ELF-1 (cell line): ENCODE data around the gene PHOX2B.
"Not testable (repeated sequence)": the region's sequence is repeated elsewhere in the genome, so short reads cannot be mapped to it uniquely, and the experiment has no call there.

ENCODE experiments used
- DNase-seq: peaks from one replicate; pipeline ENCODE4 v3.0.0-alpha.2; 2016; ENCODE audit warnings: low read depth, low spot score

Gene PHOX2B

DNA sequence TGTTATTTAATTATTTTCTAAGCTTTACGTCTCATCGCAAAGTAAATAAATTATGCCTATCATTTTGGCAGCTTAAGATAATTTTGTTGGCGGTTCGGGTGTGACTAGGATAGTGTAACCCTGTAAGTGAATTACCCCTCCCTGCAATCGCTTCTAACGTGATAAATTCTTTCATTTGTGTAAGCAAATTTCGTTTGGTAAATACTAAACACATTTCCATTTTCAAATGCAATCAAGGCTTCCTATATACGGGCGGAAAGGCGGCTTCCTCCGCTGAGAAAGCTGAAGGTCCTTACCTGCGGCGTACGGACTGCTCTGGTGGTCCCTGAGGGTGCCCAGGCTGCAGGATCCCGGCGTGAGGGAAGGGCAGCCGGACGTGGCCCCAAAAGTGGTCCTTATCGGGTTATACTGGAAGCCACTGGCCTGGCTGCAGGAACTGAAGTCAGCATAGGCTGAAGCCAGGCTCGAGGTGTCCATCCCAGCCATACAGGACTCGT is 403 bp downstream of the PHOX2B start:
- no peak for DNase-seq

- DNase-seq: peak; percentile 64
These were observed 1.1 kb downstream of the PHOX2B start for GRCh38 chr4:41747230-41748055.

- no peak for DNase-seq
These were observed 1.9 kb downstream of the PHOX2B start for GRCh38 chr4:41746440-41747229.

GRCh38 chr4:41746025-41746439 is 2.5 kb downstream of the PHOX2B start:
- DNase-seq: peak; percentile 40

DNA sequence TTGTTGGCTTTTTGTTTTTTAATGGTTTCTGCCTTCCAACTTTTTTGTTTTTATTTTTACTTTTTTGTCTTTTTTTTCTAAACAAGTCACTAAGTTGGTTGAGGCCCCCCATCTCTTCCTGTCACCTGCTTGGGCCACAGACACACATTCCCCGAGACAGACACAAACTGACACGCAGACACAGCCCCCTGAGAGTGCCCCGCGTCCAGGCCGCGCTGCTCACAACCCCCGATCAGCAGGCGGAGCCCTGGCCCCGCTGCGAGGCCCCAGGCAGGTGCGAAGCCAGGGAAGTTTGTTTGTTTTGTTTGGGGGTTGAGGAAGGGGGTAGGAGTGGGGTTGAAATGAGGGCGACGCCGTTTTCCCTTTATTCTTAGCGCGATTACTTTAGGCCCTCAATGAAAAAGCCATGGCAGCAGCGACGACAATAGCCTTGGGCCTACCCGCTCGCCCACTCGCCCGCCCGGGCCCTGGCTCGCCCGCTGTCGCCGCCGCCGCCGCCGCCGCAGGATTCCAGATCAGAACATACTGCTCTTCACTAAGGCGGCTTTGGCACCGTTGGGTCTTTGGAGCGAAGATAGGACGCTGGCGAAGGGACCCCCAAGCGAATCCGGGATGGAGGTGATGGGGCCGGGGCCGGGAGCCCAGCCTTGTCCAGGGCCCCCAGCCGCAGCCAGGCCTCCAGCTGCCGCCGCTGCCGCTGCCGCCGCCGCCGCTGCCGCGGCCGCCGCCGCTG is 3.1 kb downstream of the PHOX2B start:
- peak; percentile 66 for DNase-seq

- peak; percentile 23 for DNase-seq
These were observed 3.8 kb downstream of the PHOX2B start for GRCh38 chr4:41744572-41745291.

GRCh38 chr4:41741354-41741753 is 7.2 kb downstream of the PHOX2B start:
- no peak for DNase-seq

GRCh38 chr4:41737491-41737890 is 11.0 kb downstream of the PHOX2B start:
- not testable (repeated sequence) for DNase-seq

DNA sequence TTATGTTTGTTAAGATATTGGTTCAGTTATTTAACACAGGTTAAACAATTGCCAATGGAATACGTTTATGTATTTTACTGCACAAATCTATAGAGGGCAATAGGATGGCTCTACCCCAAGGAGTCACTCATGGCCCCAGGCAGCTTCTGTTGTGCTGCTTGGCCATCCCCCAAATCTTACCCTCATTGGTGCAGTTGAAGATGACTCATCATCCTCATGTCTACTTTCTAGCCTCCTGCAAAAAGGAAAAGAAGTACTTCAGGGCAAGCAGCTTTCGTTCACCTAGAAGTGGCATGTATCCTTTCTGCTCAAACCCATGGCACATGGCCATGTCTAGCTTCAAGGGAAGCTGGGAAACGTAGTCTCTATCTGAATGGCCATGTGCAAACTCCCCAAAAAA is 14.2 kb downstream of the PHOX2B start:
- DNase-seq: no peak

DNA sequence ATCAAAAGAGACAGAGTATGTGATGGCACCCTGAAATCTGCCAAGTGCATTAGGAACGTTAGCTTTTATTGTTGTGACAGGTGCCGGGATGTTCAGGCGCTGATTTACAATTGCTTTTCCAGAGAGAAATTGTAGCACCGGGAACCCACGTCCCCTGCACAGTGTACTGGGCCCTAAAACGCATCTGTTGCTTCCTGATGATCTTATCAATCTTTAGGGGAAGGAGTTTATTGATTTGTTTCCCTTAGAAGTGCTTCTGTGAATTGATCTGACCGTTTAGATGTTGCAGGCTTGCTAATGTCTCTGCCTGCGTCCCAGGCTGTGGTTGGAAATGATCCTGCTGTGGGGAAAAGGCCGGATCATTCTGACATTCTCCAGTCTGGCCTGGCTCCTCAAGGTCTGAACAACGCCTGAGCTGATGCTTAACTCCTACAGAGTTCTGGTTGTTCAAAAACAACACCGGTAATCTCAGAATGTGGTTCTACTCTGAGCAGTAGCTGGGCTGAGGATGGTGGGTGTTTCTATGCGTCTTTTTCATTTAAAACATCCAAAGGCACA is 16.9 kb downstream of the PHOX2B start:
- no peak for DNase-seq

GRCh38 chr4:41728573-41728913 is 20.0 kb downstream of the PHOX2B start:
- no peak for DNase-seq

DNA sequence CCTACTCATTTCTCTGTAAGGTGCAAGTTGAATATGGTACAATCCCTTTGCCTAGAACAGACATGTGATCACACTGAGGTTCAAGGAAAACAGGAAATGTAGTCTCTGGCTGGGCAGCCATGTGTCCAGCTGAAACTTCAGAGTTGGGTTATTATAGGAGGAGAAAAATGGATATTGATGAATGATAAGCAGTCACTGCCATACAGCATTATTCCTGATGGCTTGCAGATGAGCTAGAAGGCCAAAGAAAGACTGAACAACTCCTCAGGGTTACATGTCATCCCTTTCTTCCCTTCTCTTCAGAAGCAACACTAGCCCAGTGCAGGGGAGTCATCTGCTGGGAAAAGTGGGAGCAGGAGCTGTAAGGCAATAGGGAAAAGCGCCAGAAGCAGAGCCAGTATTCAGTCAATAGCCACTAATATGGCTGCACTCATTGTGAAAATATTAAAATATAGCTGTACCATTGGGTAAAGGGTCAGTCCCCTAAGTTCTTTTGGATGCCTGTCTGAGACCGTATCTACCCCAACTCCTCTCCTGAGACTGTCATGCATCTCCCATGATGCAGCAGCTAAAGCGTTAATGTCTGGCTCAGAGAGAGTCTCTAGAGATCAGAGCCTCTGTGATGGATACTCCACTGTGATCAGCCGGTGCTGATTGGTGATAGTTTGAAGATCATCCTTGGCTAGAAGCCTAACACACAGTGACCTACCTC is 20.5 kb downstream of the PHOX2B start:
- no peak for DNase-seq

DNA sequence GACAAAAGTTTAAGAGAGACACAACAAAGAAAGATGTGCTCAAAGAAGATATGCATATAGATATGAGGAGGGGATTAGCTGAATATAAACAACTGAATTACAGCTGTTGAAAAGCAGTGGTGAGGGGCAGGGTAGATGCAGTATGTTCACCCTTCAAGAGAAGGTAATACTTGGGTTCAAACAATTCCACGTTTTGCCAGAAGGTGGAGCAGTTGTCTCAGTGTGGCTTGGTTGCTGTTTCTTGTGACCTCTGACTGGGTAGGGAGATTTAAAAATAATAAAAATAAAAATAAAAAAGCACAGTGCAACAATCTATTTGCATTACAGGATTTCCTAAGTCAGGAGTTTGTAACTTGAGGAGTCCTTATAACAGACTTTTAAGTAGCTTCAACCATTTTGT is 23.3 kb downstream of the PHOX2B start:
- DNase-seq: no peak

GRCh38 chr4:41723286-41723685 is 25.2 kb downstream of the PHOX2B start:
- no peak for DNase-seq

GRCh38 chr4:41722181-41722580 is 26.3 kb downstream of the PHOX2B start:
- DNase-seq: no peak

DNA sequence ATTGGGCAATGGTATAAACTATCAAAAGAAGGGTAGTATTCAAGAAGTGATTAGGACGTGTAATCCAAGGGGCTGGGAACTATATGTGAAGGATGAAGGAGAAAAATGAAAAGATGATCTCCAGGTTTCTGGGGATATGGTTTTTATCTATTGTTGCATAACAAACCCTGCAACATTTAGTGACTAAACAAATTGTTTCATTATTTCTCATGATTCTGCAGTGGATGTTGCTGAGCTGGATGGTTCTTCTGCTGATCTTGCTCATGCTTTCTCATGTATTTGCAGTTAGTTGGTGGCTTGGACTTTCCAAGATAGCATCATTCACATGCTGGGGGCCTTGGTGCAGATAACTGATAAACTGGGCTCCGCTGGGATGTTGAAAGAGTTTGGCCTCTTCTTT is 29.1 kb downstream of the PHOX2B start:
- no peak for DNase-seq

- no peak for DNase-seq
These were observed 29.6 kb downstream of the PHOX2B start for GRCh38 chr4:41718907-41719306.

DNA sequence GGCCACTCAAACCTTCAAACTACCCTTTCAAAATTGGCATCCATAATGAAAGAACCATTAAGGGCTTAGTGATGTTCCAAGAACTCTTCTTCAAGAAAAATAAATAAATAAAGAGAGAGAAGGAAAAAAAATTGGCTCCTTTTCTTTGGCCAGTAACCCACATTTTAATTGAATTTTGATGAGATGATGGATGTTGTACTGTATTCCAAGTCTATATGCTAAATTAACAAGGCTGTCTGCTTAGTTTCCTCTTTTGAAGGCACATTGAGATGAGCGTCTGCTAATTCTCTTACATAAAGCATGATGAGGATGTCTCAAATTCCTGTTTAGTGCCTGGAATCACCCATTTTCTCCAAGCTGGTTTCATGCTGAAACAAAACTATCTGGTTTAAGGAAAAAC is 33.4 kb downstream of the PHOX2B start:
- no peak for DNase-seq

- no peak for DNase-seq
These were observed 34.0 kb downstream of the PHOX2B start for GRCh38 chr4:41714364-41715000.

GRCh38 chr4:41713768-41714167 is 34.8 kb downstream of the PHOX2B start:
- DNase-seq: no peak
